NT2/D1 (cell line): ENCODE data around the gene INAVA.

ENCODE experiments used
- YY1 ChIP-seq: IDR thresholded peaks from 2 replicates; pipeline ENCODE4 v1.6.1; 2011; ENCODE audit not compliant: insufficient read length, insufficient read depth
- ZNF274 ChIP-seq: IDR thresholded peaks from 2 replicates; pipeline ENCODE4 v1.6.1; 2011; ENCODE audit warnings: mild to moderate bottlenecking, low read depth, low read length

DNA sequence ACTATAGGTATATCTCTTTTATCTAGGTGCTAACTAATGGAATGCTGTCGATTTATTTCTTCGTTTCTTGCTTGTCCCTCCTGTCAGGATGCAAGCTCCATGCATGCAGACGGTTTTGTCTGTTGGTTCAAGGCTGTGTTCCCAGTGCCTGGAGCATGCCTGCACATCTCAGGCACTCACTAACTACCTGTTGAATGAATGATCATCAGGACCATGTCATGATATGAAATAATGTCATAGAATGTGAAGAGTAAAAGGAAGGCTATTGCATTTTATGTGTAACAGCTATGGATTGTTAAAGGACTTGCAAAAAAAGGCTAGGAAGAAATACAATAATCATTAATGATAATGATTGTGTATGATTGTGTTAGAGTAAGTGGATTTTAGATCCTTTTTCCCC is 17.7 kb upstream of the INAVA start:
- TF ChIP-seq YY1 (no peak), ZNF274 (no peak)
